GM10248 (cell line): Measurements from ENCODE around the gene FMN1.

Experiments
- CTCF ChIA-PET: fragments of 300-600 bp; sonication (Branson Sonifier 250); formaldehyde crosslinking; extraction: SDS; loops from one replicate; lab custom pipeline; 2021; ENCODE audit warnings: antibody characterized with exemption; lab: Yijun Ruan, JAX
- POLR2A ChIA-PET: fragments of 350-650 bp; sonication (Branson Sonifier 250); formaldehyde crosslinking; extraction: SDS; loops from one replicate; lab custom pipeline; 2020; ENCODE audit warnings: antibody characterized with exemption; lab: Yijun Ruan, JAX
- DNase-seq: peaks from one replicate; pipeline ENCODE4 v3.0.0; 2012; ENCODE audit errors: extremely low spot score
- TF ChIP-seq, protein P1 (sequence below): IDR thresholded peaks from 2 replicates; pipeline ENCODE4 v1.5.1; 2012; ENCODE audit warnings: mild to moderate bottlenecking, low read depth; ENCODE audit errors: extremely low read depth, missing control alignments, control extremely low read depth

FMN1 gene

DNA sequence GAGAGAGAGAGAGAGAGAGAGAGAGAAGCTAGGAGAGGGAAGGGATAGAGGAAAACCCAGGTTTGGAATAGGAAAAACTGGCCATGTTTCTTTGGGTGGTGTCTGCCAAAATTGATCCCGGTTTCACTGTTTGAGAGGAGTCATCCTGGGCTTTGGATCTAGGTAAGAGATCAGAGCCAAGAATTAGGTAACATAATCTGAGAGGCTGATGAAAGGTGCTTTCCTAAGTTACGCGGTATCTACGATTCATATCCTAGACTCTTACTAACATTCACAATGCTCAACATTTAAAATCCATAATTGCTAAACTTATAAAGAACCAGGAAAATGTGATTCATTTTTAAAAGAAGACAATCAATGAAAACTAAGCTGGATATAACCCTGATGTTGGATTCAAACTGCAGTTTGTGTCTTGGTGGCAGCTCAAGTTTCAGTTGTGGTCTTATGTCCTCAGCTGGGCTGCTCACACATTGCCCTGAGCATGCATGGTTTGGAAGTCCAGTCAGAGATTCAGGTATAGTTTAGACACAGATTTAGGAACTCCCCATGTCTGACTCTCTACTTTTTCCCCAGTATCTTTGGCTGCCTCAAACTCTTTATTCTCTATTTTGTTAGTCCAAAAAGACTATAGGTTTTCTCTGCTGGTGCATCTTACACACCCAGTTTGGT is 42.5 kb upstream of the FMN1 start:
- ChIA-PET CTCF (interaction anchor here (1.0 kb wide), 1 partner anchor 464 kb away, joined by 3 read pairs; no protein-coding TSS in a partner anchor), POLR2A (no interaction called here)
- TF ChIP-seq, protein P1, sequence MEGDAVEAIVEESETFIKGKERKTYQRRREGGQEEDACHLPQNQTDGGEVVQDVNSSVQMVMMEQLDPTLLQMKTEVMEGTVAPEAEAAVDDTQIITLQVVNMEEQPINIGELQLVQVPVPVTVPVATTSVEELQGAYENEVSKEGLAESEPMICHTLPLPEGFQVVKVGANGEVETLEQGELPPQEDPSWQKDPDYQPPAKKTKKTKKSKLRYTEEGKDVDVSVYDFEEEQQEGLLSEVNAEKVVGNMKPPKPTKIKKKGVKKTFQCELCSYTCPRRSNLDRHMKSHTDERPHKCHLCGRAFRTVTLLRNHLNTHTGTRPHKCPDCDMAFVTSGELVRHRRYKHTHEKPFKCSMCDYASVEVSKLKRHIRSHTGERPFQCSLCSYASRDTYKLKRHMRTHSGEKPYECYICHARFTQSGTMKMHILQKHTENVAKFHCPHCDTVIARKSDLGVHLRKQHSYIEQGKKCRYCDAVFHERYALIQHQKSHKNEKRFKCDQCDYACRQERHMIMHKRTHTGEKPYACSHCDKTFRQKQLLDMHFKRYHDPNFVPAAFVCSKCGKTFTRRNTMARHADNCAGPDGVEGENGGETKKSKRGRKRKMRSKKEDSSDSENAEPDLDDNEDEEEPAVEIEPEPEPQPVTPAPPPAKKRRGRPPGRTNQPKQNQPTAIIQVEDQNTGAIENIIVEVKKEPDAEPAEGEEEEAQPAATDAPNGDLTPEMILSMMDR, result no peak
- DNase-seq, result no peak

DNA sequence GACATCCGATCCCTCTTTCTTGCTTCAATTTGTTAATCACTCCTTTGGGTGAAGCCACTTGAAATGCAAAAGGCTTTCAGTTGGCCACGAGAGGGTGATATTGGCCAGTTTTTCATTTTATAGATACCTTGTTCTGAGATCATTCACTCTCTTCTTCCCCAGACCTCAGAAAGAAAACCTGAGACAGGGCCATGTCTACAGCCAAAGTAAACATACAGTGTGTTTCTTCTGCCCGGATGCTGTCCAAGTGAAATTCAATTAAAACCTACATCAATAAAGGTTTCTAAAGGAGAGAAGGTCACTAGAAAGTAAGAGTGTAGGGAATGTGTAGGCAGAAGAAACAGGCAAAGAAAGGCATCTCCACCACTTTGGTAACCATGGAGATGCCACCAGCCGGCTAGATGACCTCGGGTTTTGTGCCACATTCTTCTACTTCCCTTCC is 39.5 kb upstream of the FMN1 start:
- POLR2A ChIA-PET, result no interaction called here

DNA sequence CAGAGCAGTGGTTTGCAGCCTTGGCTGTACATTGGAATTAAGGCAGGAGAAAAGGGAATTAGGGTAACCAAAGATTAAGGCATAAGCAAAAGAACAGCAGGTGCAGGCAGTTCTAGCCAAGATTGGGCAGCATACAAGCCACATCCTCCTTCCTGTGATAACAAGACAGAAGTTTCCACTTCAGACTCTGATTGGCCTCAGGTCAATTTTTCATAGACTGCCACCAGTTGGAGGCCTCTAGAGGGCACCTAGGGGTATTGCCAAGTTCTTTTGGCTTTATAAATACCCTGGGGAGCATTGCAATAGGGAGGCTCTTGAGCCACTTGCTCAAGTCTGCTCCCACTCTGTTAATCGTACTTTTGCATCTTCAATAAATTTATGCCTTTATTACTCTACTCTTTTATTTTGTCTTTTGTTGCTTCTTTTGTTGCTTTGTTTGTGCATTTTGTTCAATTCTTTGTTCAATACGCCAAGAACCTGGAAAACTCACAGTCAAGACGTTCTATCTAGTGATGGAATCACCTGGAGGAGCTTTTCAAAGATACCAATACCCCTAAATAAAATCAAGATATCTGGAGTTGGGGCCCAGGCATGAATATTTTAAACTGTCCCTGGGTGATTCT is 32.2 kb upstream of the FMN1 start:
- CTCF ChIA-PET, result interaction anchor here (0.8 kb wide), 1 partner anchor 25 kb away, joined by 3 read pairs; no protein-coding TSS in a partner anchor
- DNase-seq, result no peak
- POLR2A ChIA-PET, result no interaction called here
- TF ChIP-seq, protein P1, result no peak

More for the DNA sequence above, 39.5 kb upstream of the FMN1 start:
- DNase-seq, result no peak
- TF ChIP-seq, protein P1, result peak; percentile 40
- CTCF ChIA-PET, result interaction anchor here (1.1 kb wide), 1 partner anchor 571 kb away, joined by 4 read pairs; no protein-coding TSS in a partner anchor

DNA sequence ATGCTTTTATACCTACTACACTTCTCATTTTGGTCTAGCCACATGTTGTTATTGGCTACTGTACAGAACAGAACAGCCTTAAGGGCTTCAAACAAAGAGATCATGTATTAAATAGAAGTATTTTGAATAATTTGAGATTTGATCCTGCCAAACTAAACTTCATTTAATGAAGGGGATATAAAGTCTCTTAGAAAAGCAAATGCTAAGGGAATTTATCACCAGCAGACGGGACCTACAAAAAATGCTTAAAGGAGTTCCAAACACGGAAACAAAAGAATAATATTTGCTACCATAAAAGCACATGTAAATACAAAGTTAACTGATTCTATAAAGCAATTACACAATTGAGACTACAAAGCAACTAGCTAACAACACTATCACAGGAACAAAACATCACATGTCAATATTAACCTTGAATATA is 23.6 kb upstream of the FMN1 start:
- ChIA-PET CTCF (no interaction called here), POLR2A (no interaction called here)
- TF ChIP-seq, protein P1, result no peak
- DNase-seq, result no peak

DNA sequence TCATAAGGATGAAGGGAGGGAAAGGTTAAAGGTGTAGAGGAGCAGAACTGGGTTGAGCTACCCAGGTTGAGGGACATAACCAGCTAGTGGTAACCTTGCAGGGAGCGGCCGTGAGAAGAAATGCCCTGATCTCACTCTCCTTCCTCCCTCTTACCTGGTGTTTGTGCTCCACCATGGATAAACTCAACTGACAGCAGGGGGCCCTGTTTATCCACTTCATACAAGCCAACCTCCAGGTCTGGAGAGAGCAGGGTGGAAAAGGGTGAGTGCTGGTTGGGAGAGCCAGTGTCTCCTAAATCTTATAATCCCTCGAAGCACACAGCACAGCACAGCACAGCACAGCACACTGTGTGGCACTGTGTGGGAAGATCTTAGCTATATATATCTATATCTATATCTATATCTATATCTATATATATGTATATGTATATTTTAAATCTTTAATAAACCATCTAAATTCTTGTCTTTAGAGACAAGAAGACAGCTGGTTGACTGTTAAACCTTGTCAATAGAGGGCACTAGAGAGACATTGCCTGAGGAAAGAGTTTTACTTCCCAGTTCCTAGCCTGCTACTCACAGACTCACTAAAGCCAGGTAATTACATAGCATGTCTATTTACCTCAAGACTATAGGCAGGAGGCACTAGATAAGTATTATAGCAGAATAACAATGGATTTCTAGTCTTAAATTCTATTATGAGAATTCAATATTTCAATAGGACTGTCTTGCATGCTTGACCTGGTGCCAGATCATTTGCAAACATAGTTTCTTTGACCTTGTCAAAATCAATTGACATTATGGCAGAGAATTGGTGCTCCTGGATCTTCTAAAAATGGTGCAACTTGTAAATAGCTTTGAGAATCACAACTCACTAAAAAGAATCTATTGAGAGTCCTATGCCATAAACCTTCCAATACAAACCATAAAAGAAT is 21.7 kb upstream of the FMN1 start:
- TF ChIP-seq, protein P1, result peak; percentile 33
- POLR2A ChIA-PET, result no interaction called here
- peak; percentile 38 for DNase-seq
- CTCF ChIA-PET, result interaction anchor here (0.6 to 2.4 kb wide), 4 partner anchors 9 to 23 kb away, joined by 3 to 9 read pairs (median 4); no protein-coding TSS in a partner anchor
